ENCODE data around the gene JAKMIP1.

Gene JAKMIP1

GRCh38 chr4:6047130-6047673, 153.1 kb downstream of the JAKMIP1 start:
- DNase-seq (ENCODE audit: low spot score) = no peak
- peaks cover 23% of the 10 kb centered on the region for H3K27me3 ChIP-seq (ENCODE audit: insufficient read depth, poor library complexity, severe bottlenecking)
- H3K4me3 ChIP-seq (ENCODE audit: severe bottlenecking) = no peak overlapping the region
- no peak for TF ChIP-seq CTCF (IDR thresholded peaks at IDR 0.05; ENCODE audit: poor library complexity, severe bottlenecking)
- H3K4me1 ChIP-seq (ENCODE audit: insufficient read depth, poor library complexity, severe bottlenecking) = no peaks in the 10 kb centered on the region
- no peaks in the 10 kb centered on the region for H3K9me3 ChIP-seq (ENCODE audit: severe bottlenecking)
- no peak for ATAC-seq (ENCODE audit: low read depth)
- no peaks in the 10 kb centered on the region for H3K36me3 ChIP-seq (ENCODE audit: low read depth)
- H3K27ac ChIP-seq (ENCODE audit: poor library complexity, severe bottlenecking) = no peak overlapping the region

- Histone ChIP-seq H3K4me1 (ENCODE audit: insufficient read depth, poor library complexity, severe bottlenecking) (no peaks in the 10 kb centered on the region), H3K9me3 (ENCODE audit: severe bottlenecking) (no peaks in the 10 kb centered on the region), H3K36me3 (ENCODE audit: low read depth) (no peaks in the 10 kb centered on the region), H3K27ac (ENCODE audit: poor library complexity, severe bottlenecking) (no peak overlapping the region), H3K4me3 (ENCODE audit: severe bottlenecking) (no peak overlapping the region), H3K27me3 (ENCODE audit: insufficient read depth, poor library complexity, severe bottlenecking) (peaks cover 19% of the 10 kb centered on the region)
- no peak for DNase-seq (ENCODE audit: low spot score)
- ATAC-seq (ENCODE audit: low read depth) = no peak
- no peak for TF ChIP-seq CTCF (IDR thresholded peaks at IDR 0.05; ENCODE audit: poor library complexity, severe bottlenecking)
These were observed 153.7 kb downstream of the JAKMIP1 start for GRCh38 chr4:6046526-6047129.

GRCh38 chr4:6044805-6045204, 155.5 kb downstream of the JAKMIP1 start:
- Histone ChIP-seq H3K4me1 (ENCODE audit: insufficient read depth, poor library complexity, severe bottlenecking) (no peaks in the 10 kb centered on the region), H3K9me3 (ENCODE audit: severe bottlenecking) (no peaks in the 10 kb centered on the region), H3K27ac (ENCODE audit: poor library complexity, severe bottlenecking) (no peak overlapping the region), H3K36me3 (ENCODE audit: low read depth) (no peaks in the 10 kb centered on the region), H3K27me3 (ENCODE audit: insufficient read depth, poor library complexity, severe bottlenecking) (peaks cover 15% of the 10 kb centered on the region), H3K4me3 (ENCODE audit: severe bottlenecking) (no peak overlapping the region)
- DNase-seq (ENCODE audit: low spot score) = no peak
- no peak for ATAC-seq (ENCODE audit: low read depth)
- no peak for TF ChIP-seq CTCF (IDR thresholded peaks at IDR 0.05; ENCODE audit: poor library complexity, severe bottlenecking)

- H3K36me3 ChIP-seq (ENCODE audit: low read depth) = no peaks in the 10 kb centered on the region
- no peak overlapping the region for H3K27ac ChIP-seq (ENCODE audit: poor library complexity, severe bottlenecking)
- H3K27me3 ChIP-seq (ENCODE audit: insufficient read depth, poor library complexity, severe bottlenecking) = peaks cover 15% of the 10 kb centered on the region
- no peak for TF ChIP-seq CTCF (IDR thresholded peaks at IDR 0.05; ENCODE audit: poor library complexity, severe bottlenecking)
- ATAC-seq (ENCODE audit: low read depth) (no peak), DNase-seq (ENCODE audit: low spot score) (no peak)
- no peaks in the 10 kb centered on the region for H3K9me3 ChIP-seq (ENCODE audit: severe bottlenecking)
- no peak overlapping the region for H3K4me3 ChIP-seq (ENCODE audit: severe bottlenecking)
- no peaks in the 10 kb centered on the region for H3K4me1 ChIP-seq (ENCODE audit: insufficient read depth, poor library complexity, severe bottlenecking)
These were observed 156.1 kb downstream of the JAKMIP1 start for GRCh38 chr4:6044276-6044675.

GRCh38 chr4:6043843-6044242, 156.5 kb downstream of the JAKMIP1 start:
- Histone ChIP-seq H3K27me3 (ENCODE audit: insufficient read depth, poor library complexity, severe bottlenecking) (peaks cover 15% of the 10 kb centered on the region), H3K36me3 (ENCODE audit: low read depth) (no peaks in the 10 kb centered on the region), H3K4me1 (ENCODE audit: insufficient read depth, poor library complexity, severe bottlenecking) (no peaks in the 10 kb centered on the region), H3K27ac (ENCODE audit: poor library complexity, severe bottlenecking) (no peak overlapping the region), H3K4me3 (ENCODE audit: severe bottlenecking) (no peak overlapping the region), H3K9me3 (ENCODE audit: severe bottlenecking) (no peaks in the 10 kb centered on the region)
- no peak for ATAC-seq (ENCODE audit: low read depth)
- TF ChIP-seq CTCF (IDR thresholded peaks at IDR 0.05; ENCODE audit: poor library complexity, severe bottlenecking) = no peak
- no peak for DNase-seq (ENCODE audit: low spot score)
